HEK293T (cell line): ENCODE results near the gene ATP1B3.

Experiments
- ARNT ChIP-seq: fragments of 450-650 bp; IDR thresholded peaks from 2 replicates; pipeline ENCODE4 v1.6.1; 2017; ENCODE audit warnings: mild to moderate bottlenecking
- BHLHE40 ChIP-seq: fragments of 450-650 bp; IDR thresholded peaks from 2 replicates; pipeline ENCODE4 v1.6.1; 2016; ENCODE audit warnings: mild to moderate bottlenecking, moderate library complexity, borderline replicate concordance
- ELF4 ChIP-seq: fragments of 450-650 bp; IDR thresholded peaks from 2 replicates; pipeline ENCODE4 v1.6.1; 2017; ENCODE audit warnings: antibody characterized with exemption
- FOXA1 ChIP-seq: fragments of 450-650 bp; IDR thresholded peaks from 2 replicates; pipeline ENCODE4 v1.6.1; 2016; ENCODE audit warnings: mild to moderate bottlenecking
- FOXK2 ChIP-seq: fragments of 450-650 bp; IDR thresholded peaks from 2 replicates; pipeline ENCODE4 v1.6.1; 2016; ENCODE audit warnings: mild to moderate bottlenecking
- FOXM1 ChIP-seq: fragments of 450-650 bp; IDR thresholded peaks from 2 replicates; pipeline ENCODE4 v1.6.1; 2017; ENCODE audit warnings: mild to moderate bottlenecking, borderline replicate concordance
- HDGF ChIP-seq: fragments of 450-650 bp; IDR thresholded peaks from 2 replicates; pipeline ENCODE4 v1.6.1; 2017; ENCODE audit warnings: antibody characterized with exemption, borderline replicate concordance
- NFRKB ChIP-seq: fragments of 450-650 bp; IDR thresholded peaks from 2 replicates; pipeline ENCODE4 v1.6.1; 2016; ENCODE audit warnings: mild to moderate bottlenecking, moderate library complexity
- PKNOX1 ChIP-seq: fragments of 450-650 bp; IDR thresholded peaks from 2 replicates; pipeline ENCODE4 v1.6.1; 2016
- SP1 ChIP-seq: fragments of 450-650 bp; IDR thresholded peaks from 2 replicates; pipeline ENCODE4 v1.6.1; 2017
- SUZ12 ChIP-seq: fragments of 450-650 bp; IDR thresholded peaks from 2 replicates; pipeline ENCODE4 v1.6.1; 2016; ENCODE audit warnings: mild to moderate bottlenecking
- TARDBP ChIP-seq: fragments of 450-650 bp; IDR thresholded peaks from 2 replicates; pipeline ENCODE4 v1.6.1; 2016
- ZNF384 ChIP-seq: fragments of 450-650 bp; IDR thresholded peaks from 2 replicates; pipeline ENCODE4 v1.6.1; 2016

GRCh38 chr3:141934354-141934753 lies 57.9 kb downstream of the ATP1B3 start:
- TF ChIP-seq ARNT (no peak), FOXK2 (no peak), TARDBP (no peak), SP1 (no peak), ELF4 (no peak), PKNOX1 (no peak), FOXA1 (no peak), BHLHE40 (no peak), ZNF384 (no peak), SUZ12 (no peak), FOXM1 (no peak), NFRKB (no peak), HDGF (no peak)
